NCI-H69 (cell line): Measurements from ENCODE around the gene CCDC182.

ENCODE experiments used
- DNase-seq: peaks from one replicate; lab custom pipeline; 2025; lab: John Stamatoyannopoulos, UW

CCDC182 gene

DNA sequence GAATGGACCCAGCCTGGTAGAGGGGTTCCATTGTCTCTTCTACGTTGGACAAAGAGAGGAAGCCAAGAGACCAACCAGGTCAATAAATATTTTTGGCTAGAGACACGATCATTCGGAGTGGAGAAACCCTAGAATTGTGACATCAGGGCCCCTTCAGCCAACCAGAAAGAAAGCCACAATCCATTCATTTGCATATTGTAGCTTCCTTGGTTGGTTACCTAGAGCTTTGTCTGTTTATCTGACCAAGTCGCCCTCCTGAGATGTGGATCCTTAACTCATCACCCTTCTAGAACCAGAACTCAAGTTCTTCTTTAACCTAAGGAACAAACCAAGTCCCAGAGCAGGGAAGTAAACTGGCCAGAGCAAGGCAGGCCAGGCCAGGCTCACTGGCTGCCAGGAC lies at the start of gene CCDC182:
CCDC182 (minus strand) TSS at position 58 of the 400 bp plus-strand sequence; CDS start at position 31, 27 bp downstream.
- DNase-seq: no peak

DNA sequence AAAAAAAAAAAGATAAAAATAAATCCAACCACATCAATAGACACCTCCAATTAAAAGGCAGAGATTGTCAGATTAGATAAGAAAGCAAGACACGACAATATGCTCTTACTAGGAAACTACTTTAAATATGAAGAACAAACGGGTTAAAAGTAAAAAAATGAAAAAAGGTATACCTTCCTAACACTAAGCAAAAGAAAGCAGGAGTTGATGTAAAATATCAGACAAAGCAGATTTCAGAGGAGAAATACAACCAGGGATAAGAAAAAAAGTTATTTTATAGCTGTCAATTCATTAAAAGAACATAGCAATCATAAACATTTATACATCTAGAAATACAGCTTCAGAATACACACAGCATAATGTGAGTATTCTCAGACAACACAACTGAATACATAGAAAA lies 49.7 kb upstream of the CCDC182 start:
- DNase-seq: no peak

DNA sequence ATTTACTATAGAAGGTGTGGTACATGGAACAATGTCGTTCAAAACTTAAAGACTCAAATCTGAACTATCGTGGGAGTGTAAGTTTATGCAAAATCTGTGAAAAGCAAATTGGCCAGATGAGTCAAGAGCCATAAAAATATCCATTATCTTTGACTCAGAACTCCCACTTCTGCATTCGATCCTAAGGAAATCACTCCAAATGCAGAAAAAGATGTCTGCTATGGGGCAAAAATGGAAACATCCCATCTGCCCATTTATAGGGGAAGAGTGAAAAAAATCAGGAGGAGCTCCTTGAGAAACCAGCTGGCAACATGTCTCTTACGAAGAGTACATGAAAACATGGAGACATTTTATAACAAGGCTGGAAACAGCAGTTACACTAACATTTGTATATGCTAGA lies 43.6 kb upstream of the CCDC182 start:
- DNase-seq: no peak

DNA sequence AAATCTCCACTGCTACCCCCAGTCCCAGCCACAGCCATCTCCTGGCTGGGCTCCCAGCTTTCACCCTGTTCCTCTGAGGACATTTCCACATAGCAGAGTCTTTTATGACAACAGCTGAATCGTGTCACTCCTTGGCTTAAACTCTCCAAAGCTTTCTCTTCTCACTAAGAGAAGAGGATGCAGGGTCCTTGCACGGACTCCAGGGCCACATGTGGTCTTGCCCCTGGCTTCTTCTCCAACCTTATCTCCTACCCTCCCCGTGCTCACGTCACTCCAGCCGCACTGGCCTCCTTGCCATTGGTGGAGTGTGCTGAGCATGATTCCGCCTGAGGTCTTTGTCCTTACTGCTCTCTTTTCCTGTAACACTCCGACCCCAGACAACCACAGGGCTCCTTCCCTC lies 39.9 kb upstream of the CCDC182 start:
- no peak for DNase-seq

DNA sequence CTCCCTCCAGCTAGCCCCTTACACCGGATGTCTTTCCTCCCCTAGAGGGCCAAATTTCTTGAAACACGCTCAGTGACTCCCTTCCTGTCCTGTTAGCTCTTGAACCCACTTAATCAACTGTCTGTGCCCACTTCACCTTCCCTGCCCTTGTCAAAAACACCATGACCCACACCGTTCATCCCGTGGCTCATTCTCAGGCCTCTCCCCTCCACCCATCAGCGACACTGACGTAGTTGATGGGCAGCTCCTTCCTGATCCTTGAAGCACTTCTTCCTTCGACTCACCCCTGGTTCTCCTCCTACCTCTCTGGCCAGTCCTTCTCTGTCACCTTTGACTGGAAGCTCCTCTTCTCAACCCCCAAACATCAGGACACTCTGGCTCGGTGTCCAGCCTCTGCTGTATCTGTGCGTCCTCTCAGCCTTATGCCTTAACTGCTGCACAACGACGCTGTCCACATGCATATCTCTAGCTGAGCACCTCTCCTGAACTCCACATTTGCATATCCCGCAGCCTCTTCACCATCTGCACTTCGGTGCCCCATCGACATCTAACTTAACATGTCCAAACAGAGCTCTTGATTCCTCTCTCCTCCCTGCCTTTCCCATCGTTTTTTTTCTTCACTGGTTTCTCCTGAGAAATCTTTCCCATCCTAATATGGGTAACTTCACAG lies 39.3 kb upstream of the CCDC182 start:
- no peak for DNase-seq

DNA sequence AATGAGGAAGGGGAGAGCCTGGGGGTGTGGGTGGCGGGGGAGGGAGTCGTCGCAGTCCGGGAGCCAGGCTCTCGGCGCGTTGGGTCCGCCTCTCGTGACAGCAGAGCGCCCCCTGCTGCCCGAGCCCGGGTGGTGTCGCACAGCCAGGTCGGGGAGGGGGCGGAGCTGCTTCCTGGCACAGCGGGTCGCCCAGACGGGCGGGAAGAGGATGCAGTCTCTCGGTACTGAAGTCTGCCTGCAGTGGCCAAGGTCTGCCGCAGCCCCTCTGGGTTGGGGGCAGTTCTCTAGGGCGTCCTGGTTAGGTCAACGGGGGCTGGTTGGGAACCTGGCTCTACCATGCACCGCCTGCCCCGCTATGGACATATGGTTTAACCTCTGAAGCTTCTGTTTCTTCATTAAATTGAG lies 38.2 kb upstream of the CCDC182 start:
- DNase-seq: peak; percentile 94

DNA sequence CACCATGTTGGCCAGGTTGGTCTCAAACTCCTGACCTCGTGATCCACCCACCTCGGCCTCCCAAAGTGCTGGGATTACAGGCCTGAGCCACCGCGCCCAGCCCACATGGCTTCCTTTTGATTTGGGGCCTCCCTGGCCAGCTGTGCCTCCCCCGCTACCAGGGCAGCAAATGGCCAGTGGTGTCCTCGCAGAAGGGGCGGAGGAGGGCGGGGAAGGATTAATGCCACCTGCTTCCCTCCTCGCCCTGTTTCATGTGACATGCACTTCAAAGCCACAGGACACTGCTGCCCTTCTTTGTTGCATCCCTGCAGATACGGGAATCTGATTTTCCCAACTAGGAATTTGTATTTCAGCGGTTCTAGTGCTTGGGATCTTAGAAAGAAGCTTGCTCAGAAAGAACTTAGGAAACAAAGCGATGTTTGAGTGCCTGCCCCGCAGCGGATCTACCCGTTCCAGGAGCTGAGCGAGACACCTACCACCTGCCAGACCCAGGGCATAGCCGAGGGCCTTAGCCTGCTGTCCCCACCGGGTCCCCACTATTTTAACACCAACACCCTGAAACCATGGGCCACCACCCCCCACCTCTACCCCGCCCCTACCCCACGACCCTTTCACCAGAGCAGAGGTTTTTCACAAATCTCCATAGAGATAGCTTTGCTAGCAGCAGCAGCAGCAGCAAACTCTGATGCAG lies 37.7 kb upstream of the CCDC182 start:
- peak; percentile 77 for DNase-seq

DNA sequence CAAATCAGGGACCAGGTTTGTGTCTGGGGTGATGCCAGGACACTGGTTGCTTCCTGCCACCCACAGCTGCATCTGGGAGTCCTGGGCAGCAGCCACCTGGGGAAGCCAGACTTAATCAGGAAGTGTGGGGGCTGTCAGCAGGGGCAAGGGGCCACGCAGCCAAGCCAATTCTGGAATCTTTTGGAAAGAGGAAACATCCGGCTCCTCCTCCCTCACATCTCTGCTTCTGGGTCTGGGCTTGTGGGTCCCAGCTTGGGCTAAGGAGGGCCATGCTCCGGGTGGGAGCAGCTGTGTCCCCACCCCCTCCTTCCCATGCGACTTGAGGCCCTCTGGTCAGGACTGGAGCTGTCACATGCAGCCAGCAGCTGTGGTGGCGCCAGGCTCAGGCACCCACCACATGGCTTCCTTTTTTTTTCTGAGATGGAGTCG lies 37.0 kb upstream of the CCDC182 start:
- DNase-seq: peak; percentile 65

DNA sequence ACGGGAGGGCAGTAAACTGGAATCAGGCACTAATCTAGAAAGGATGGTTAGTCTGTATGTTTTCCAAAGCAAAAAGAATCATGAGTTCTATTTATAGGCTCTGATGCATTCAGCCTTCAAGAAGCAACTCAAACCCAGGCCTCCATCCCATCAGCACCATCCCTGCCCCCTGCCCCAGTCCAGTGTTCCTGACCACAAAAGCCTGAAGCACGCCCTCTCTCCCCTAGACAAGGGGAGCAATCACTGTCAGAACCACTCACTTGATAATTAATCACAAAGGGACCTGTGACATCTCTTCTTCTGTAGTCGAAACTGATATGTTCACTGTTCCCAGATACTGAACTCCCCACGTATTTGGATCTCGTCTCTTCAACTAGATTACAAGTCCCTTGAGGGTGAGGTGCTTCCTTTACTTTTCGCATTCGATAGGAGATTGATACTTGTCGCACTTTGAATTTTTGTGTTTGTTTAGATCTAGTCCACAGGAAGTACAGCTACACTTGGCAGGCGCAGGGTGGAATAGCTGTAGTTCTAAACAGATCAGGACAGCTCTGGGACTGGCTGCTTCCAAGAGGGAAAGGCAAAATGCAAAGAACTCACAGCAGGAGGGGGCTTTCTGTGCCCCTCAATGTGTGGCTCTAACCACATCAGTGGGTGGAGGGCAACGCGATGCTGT lies 36.4 kb upstream of the CCDC182 start:
- no peak for DNase-seq

DNA sequence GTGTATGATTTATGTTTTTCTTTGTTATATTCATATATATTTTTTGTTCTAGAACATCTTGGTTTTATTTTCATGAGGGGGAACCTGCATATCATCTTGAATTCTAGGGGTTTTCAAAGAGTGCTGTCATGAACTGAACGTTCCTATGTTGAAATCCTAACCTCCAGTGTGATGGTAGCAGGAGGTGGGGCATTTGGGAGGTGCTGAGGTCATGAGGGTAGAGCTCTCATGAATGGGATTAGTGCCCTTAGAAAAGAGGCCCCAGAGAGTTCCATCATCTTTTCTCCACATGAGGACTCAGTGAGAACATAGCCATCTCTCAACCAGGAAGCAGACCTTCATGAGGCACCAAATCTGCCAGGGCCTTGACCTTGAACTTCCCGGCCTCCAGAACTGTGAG lies 34.6 kb upstream of the CCDC182 start:
- no peak for DNase-seq

DNA sequence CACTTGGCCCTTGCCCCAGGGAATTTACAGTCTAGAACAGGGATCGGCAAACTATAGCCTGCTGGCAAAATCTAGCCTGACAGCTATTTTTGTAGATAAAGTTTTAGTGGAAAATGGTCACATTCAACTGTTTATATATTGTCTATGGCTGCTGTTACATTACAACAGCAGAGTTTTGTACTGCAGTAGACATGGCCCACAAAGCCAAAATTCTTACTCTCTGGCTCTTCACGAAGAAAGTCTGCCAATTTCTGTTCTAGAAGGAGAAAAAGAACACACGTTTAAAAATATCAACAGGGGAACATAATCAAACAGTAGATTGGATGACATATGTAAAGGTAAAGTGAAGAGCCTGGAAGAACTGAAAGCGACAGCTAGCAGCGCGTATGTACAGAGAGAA lies 33.2 kb upstream of the CCDC182 start:
- no peak for DNase-seq

DNA sequence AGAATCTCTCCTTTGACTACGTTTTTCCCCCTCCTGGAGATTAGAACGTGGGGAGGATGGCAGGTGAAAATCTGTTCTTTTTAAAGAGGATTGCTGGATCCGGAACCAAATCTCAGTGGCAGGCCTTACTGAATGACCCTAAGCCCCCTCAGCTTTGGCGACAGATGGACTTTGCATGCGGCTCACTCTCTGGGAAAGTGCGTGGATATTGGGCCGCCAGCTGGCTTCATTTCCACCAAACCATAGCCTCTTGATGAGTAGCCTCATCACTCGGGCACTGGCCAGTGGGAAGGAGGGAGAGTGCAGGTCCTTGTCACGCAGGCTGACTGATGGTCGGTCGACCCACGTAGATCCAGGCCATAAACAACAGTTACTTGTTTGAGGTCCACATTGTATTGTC lies 31.3 kb upstream of the CCDC182 start:
- no peak for DNase-seq

DNA sequence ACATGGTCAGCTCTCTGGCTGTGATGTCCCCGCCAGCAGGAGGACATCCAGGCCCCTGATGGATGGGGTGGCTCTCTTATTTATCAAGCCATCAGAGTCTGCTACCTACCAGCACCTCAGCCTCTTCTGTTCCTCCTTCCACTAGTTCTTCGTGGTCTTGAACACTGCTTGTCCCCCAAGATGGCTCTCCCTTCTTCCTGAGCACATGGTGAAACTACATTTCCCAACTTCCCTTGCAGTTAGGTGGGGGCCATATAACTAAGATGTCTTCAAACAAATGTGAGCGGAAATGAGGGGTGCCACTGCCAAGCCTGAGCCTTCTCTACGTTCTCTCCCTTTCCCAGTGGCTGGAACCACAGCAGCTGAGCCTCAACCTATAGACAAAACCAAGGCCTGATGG lies 29.8 kb upstream of the CCDC182 start:
- no peak for DNase-seq

DNA sequence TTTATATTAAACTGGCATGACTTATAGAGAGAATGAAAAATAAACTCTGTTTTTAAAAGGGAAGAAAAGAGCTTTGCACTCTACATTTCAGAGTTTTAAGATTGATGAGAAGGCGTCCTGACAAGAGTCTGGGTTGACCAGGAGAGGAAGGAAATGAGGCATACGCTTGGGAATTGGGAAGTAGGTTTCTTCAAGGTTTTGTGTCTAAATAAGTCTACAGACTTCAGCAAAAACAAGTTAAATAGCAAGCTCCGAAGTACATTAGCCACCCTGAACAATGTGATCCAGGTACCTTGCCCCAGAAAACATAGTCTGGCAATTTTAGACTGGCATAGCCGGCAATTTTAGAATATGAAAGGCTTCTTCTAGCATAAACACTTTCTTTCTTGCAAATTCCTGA lies 28.5 kb upstream of the CCDC182 start:
- no peak for DNase-seq

DNA sequence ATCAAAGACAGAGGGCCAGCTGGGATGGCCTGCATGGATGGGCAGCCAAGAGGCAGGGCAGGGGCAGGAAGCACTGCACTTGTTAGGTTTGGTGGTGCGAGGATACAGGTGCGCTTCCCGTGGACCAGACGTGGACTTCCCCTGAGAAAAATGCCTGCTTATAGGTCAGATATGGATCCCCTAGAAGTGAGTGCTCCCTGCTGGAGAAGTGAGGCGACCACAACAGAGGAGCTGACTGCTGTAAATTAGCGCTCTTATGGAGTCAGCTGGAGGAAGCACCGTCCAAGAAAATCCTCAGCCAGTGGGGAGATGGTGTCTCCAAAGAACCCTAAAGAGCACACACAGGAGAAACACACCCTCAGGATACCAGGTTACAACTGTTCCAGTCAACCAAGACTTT lies 27.7 kb upstream of the CCDC182 start:
- DNase-seq: peak; percentile 16

DNA sequence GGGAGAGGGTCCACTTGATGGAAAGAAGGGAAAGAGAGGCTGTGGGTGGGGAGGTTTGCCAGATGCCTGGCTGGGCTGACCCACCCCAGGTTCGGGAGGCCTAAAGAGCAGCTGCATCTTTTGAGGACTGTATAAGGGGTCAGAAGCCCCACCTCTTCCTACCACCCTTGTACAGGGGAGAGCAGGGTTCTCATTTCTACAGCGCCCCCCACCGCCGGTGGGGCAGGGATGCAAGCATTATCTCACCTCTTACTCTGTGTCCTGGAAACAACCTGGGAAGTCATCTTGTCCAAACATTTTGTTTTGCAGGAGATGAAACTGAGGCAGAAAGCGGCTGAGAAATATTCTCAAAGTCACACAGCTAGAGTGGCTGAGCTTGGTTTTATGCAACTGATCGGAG lies 22.5 kb upstream of the CCDC182 start:
- DNase-seq: no peak

DNA sequence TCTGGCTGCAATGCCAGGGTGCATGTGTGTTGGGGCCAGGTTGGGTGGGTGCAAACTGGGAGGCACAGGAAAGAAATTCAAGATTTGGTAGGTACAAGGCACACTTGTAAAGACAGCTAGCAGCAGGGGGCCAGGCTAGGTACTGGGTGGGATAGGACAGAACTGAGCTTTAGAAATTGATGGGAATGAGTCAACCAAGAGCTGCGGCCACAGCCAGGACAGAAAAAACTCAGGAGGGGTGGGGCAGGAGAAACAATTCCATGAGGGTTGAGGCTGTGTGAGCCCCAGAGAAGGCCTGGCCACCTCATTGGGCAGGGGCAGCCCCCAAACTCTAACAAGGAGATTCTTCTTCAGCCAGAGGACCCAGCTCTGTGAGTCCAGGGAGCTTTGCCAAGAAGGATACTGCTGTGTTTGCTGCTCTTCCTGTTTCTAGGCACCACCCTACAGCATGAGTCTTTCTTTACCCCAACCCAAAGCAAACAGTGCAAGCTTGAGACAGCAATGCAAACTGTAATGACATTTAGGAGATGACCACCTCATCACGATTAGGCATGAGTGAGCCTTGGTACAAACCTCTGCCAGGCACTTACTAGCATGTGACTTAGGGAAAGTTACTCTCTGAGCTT lies 21.3 kb upstream of the CCDC182 start:
- peak; percentile 65 for DNase-seq

DNA sequence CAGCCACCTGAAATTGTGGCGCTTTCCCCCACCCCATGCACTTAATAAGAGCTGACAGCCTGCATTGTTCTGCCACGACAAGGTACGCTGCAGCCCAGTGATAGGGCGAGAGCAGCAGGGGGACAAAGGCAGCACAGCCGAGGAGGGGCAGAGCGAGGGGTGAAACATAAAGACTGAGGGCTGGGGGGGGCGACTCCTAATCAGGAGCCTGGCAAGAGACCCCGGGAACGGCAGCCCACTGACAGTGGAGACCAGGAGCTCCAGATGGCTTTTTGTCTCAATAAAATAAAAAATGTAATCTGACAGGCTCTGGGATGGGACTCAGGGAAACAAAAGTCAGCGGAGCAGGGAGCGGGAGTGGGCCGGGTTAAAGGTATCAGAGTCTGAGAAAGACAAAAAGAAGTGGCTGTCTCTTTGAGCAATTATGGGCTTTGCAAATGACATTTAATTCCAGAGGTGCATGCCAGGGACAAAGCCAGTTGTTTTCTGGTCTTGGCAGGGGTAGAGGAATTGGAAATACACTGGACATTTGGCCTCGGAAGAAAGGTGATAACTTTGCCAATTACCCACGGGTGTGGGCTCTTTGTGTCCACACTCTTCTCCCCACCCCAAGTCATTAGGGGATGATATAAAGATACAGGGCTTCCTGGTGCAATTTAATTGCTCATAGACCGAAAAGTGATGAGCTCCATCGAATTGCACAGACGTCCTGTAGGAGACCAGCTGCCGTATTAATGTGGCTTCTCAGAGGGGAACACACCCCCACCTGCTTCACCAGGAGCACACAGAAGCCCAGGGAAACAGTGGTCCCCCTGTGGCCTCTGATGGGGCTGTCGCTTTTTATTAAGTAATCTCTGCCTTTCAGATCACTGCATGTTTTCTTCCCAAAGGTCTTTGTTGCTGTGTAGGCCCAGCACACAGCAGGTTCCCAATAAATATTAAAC lies 17.6 kb upstream of the CCDC182 start:
- DNase-seq: peak; percentile 71

DNA sequence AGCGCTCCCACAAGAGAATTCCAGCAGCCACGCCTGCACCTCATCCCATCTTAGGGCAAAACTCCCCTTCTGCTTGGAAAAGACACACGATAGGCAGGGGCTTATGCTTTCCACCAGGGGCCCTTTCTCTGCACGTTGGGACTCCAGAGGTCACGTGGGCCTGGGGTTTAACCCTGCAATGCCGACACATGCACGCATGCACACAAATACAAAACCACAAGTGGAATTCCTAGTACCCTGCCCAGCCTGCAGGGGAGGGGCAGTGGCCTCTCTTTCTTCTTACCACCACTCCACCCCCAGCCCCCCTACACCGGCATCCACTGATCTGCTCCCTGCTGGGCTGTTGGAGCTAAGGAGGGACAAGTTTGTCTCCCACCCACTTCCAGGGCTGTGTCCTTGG lies 16.8 kb upstream of the CCDC182 start:
- no peak for DNase-seq

DNA sequence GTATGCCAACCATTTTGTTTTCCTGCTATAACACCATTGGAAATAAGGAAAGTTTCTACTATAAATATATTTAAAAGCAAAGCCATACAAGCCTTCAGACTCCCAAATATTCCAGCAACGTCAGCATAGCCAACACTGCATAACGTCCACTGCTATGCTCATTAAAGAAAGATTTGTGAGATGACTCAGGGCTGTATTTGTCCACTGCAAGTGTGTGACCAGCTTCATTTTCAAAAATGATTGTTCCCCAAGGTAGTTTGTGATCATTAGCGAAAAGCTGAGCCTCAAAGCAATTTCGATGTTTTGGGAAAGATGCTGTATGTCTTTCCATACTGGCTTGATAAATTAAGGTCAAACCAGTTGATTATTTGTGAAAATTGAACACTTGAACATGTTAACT lies 14.9 kb upstream of the CCDC182 start:
- no peak for DNase-seq

DNA sequence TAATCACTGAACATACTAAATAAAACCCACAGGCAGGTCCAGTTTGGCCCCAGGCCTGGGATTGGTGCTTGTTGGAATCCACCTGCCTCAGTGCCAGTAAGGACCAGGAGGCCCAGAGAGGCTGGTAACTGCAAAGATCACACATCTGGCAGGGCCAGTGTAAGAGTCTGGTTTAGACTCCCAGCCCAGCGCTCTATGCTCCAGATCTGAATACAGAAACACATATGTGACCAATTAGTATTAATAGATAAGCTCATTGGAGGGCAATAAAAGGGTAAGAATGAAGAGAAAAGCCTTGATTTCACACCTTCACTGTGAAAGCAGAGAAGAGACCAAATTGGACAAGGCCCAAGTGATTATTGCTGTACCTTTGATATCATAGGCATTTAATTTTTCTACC lies 13.6 kb upstream of the CCDC182 start:
- DNase-seq: no peak

DNA sequence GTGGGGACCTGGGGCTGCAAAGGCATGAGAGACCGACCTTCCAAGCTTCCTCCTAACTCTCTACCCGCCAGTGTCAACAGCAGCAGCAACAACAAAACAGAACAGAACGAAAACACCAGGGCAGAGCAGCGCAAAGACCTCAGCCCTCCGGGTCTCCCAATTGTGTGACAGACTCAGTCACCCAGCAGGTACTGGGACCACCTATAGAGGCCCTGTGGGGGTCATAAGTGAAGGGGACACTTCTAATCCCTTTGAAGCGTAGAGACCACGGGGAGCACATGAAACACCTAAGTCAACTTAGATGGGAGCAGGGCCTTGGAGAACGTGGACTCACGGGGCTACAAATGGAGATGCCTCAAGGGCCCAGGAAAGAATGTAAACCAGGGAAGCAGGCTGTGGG lies 12.6 kb upstream of the CCDC182 start:
- DNase-seq: no peak
